ENCODE results near the gene STK39. TPM values are rescaled to one million over a fixed set of nuclear protein-coding genes. Genes with fewer than 3 reads are reported as not detected.

STK39 gene
- polyA plus RNA-seq, 3 donors = 30.4 to 36.0 (median 34.7) TPM

GRCh38 chr2:168149150-168149974 lies 98.0 kb downstream of the STK39 start:
- DNase-seq (ENCODE audit: extremely low read depth in 1 of 11, low read depth in 9 of 11, low spot score in 4 of 11) = no peak

GRCh38 chr2:168147830-168148794 lies 99.3 kb downstream of the STK39 start:
- DNase-seq (ENCODE audit: extremely low read depth in 1 of 11, low read depth in 9 of 11, low spot score in 4 of 11) = no peak

DNA sequence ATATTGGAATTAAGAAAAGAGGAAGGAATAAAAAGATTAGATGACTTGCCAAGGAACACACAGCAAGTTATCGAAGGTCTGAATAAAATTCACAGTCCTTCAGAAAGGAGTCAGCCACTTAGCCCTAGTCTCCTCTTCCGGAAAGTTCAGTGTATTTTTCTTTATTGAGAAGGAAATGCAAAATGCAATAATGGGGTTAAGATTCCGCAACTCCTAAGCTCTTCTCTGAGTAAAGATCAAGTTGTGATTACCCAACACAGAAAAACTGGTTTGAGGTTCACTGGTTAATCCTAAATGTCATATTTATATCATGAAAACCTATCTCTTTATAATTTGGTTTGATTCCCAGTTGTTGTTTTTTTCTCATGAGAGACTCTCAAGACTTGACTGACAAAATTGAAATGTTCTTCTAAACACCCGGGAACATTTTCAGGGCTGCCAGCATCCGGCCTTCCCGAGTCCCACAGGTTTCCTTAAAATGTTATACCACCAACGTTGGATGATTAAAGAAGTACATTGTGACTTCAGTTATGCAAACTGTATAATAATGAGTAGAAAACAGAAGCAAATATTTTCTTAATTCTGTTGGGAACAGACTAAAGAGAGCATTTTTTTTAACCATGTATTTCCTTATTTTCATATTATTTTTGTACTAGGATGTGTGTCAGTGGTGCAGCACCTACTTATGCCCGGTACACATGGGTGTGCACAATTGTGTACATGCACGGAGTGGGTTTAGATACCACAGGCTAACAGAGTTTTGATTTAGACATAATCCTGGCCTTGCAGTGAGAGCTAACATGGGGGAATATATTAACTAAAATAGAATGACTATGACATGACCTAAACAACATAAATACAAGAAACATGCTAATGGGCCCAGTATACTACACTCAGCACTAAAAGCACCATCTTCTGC lies 100.2 kb downstream of the STK39 start:
- no peak for DNase-seq (ENCODE audit: extremely low read depth in 1 of 11, low read depth in 9 of 11, low spot score in 4 of 11)

DNA sequence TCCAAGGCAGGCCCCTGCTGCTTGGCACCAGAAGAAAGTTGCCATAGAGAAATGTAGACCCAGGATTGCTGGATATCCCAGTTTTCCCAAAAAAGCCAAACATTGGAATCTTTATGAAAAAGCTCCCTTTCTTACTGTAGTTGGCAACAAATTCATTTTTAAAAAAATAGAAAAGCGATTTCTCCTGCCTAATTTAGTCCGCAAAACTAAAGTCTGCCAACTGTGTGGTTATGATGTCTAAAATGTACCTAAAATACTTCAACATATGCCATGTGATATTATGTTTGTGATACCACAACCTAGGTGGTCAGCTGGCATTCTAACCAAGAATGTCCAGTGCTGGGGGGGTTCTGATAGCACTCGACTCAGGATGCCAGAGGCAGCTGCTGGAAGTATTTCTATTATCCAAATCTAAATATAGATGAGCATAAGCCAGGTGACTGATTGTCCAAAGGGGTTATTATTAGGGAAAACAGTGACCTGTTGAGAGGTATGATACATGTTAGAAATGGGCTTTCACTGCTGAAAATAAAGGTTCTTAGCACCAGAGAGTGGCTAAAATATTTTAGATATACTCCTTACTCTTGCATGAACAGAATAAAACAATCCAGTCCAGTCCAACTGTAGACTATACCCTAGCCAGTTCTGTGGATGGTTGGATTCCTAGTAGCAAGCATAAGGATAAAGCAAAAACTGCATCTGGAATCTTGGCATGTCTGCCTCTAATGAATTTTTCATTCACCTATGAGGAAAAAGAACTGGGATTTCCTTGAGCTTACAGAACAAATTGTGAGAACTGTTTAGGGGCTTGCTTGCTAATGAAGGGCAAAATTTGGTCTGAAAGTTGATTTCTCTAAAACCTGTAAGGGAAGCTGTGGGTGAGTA lies 101.7 kb downstream of the STK39 start:
- no peak for DNase-seq (ENCODE audit: extremely low read depth in 1 of 11, low read depth in 9 of 11, low spot score in 4 of 11)

- no peak for DNase-seq (ENCODE audit: extremely low read depth in 1 of 11, low read depth in 9 of 11, low spot score in 4 of 11)
Observed at GRCh38 chr2:168145011-168145410, 102.4 kb downstream of the STK39 start.

DNA sequence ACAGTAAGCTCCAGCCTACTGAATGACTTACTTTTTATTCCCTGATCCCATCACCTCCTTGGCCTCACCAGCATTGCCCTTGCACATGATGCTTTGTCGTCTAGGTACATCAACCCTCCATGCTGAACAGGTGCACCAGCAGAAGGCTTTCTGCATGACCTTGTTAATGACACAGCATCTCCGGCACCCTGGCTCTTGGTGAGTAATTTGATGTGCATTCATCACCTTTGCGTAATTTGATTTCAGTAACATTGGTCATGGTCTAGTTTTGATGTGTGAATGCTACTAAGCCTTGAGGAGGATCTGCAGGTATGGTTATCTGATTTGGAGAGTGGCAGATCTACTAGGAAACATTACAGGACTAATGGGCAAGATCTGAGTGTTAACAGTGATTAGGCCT lies 103.6 kb downstream of the STK39 start:
- no peak for DNase-seq (ENCODE audit: extremely low read depth in 1 of 11, low read depth in 9 of 11, low spot score in 4 of 11)

DNA sequence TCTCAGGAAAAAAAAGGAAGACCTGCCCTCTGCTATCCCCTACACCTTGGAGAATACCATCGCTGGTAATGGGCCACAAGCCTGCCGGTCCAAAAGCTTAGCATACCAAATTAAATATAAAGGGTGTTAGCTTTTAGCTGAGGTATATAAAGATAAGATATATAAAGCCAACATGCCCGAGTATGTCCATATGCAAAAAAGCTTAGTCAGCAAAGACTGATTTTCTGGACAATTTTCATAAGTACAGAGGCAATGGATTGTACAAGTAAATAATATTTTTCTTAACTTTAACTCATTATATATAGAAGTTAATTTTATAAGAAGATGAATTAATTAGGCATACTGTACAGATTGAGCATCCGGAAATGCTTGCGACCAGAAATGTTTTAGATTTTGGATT lies 106.5 kb downstream of the STK39 start:
- no peak for DNase-seq (ENCODE audit: extremely low read depth in 1 of 11, low read depth in 9 of 11, low spot score in 4 of 11)

DNA sequence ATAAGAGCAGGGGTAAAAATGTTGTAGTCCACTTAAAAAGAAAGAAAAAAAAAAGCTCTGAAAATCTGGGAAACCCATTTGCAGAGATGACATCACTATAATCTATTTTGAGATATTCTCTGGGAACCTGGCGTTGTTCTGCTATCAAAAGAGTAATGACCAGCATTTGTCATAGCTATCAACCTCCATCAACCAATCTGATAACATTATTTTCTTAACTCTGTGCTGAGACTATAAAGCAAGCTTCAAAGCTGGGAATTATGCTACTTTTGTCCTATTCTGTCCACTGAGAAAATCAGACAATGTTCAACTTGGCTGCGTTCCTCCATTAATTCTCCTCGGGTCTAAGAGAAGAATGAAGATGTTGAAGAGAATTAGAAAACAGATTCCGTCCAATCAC lies 107.5 kb downstream of the STK39 start:
- DNase-seq (ENCODE audit: extremely low read depth in 1 of 11, low read depth in 9 of 11, low spot score in 4 of 11) = no peak

DNA sequence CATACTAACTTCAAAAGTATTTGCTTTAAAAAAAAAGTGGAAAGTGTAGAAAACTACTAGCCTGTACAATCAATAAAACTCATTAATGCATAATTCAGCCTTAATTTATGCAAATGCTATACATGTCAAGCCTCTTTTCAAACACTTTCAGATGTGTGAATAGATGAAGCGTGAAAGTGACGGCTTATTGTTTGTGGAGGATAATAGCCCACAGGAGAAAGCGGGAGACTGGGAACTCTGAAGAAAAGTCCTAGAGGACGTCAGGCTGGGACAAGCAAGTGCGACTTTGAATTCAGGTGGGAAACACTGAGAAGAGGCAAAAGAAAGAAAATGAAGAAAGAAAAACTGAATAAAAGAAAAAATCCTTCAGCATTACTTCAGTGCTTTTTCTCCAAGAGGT lies 108.5 kb downstream of the STK39 start:
- DNase-seq (ENCODE audit: extremely low read depth in 1 of 11, low read depth in 9 of 11, low spot score in 4 of 11) = no peak

- no peak for DNase-seq (ENCODE audit: extremely low read depth in 1 of 11, low read depth in 9 of 11, low spot score in 4 of 11)
Observed at GRCh38 chr2:168138374-168138773, 109.0 kb downstream of the STK39 start.

GRCh38 chr2:168137510-168138180 lies 109.8 kb downstream of the STK39 start:
- DNase-seq (ENCODE audit: extremely low read depth in 1 of 11, low read depth in 9 of 11, low spot score in 4 of 11) = no peak

DNA sequence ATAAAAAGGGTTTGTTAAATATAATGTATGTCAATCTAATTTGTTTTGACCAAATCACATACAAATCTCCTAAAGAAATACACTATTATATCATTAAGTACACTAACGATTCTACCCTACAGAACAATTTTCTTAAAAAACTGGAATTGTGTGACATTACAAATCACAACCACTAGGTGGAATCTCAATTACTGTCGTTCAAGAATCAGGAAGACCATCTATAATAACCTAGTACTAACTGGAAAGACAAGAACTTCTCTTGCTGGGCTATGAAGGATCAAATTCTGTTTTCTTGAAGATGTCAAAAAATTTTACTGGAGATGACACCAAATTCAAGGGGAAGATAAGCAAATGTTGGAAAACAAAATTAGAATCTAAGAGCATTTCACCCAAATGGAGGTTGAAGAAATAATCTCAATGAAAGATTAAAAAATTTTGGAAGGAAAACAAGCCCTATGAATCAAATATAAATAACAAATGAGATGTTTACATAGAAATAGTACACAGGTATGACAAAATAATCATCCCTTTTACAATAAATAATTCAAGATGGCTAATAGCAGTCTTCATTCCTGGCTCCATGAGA lies 110.9 kb downstream of the STK39 start:
- no peak for DNase-seq (ENCODE audit: extremely low read depth in 1 of 11, low read depth in 9 of 11, low spot score in 4 of 11)

GRCh38 chr2:168135630-168136029 lies 111.8 kb downstream of the STK39 start:
- DNase-seq (ENCODE audit: extremely low read depth in 1 of 11, low read depth in 9 of 11, low spot score in 4 of 11) = no peak

GRCh38 chr2:168135121-168135520 lies 112.3 kb downstream of the STK39 start:
- no peak for DNase-seq (ENCODE audit: extremely low read depth in 1 of 11, low read depth in 9 of 11, low spot score in 4 of 11)

- no peak for DNase-seq (ENCODE audit: extremely low read depth in 1 of 11, low read depth in 9 of 11, low spot score in 4 of 11)
Observed at GRCh38 chr2:168134485-168134884, 112.9 kb downstream of the STK39 start.

- no peak for DNase-seq (ENCODE audit: extremely low read depth in 1 of 11, low read depth in 9 of 11, low spot score in 4 of 11)
Observed at GRCh38 chr2:168132389-168132788, 115.0 kb downstream of the STK39 start.

GRCh38 chr2:168130346-168130745 lies 117.0 kb downstream of the STK39 start:
- no peak for DNase-seq (ENCODE audit: extremely low read depth in 1 of 11, low read depth in 9 of 11, low spot score in 4 of 11)

Data from renal cortex interstitium (tissue), 11 donors.